Ishikawa (cell line): ENCODE measurements around the gene COQ2.

Experiments
- CEBPB ChIP-seq: IDR thresholded peaks from 2 replicates; pipeline ENCODE4 v1.6.1; 2012
- CREB1 ChIP-seq: IDR thresholded peaks from 2 replicates; pipeline ENCODE4 v1.6.1; 2012; ENCODE audit warnings: low read depth
- EGR1 ChIP-seq: IDR thresholded peaks from 2 replicates; pipeline ENCODE4 v1.6.1; 2012
- EP300 ChIP-seq: IDR thresholded peaks from 2 replicates; pipeline ENCODE4 v1.6.1; 2012; ENCODE audit warnings: borderline replicate concordance
- FOXM1 ChIP-seq: IDR thresholded peaks from 2 replicates; pipeline ENCODE4 v1.6.1; 2012; ENCODE audit warnings: low read depth, borderline replicate concordance
- NFIC ChIP-seq: IDR thresholded peaks from 2 replicates; pipeline ENCODE4 v1.6.1; 2012
- RAD21 ChIP-seq: IDR thresholded peaks from 2 replicates; pipeline ENCODE4 v1.6.1; 2012; ENCODE audit warnings: low read depth
- TAF1 ChIP-seq: IDR thresholded peaks from 2 replicates; pipeline ENCODE4 v1.6.1; 2012; ENCODE audit warnings: low read depth, mild to moderate bottlenecking
- TCF12 ChIP-seq: IDR thresholded peaks from 2 replicates; pipeline ENCODE4 v1.6.1; 2012; ENCODE audit warnings: low read depth
- TEAD4 ChIP-seq: IDR thresholded peaks from 2 replicates; pipeline ENCODE4 v1.6.1; 2012
- YY1 ChIP-seq: IDR thresholded peaks from 2 replicates; pipeline ENCODE4 v1.6.1; 2012; ENCODE audit warnings: low read depth
- ZBTB7A ChIP-seq: IDR thresholded peaks from 2 replicates; pipeline ENCODE4 v1.6.1; 2012; ENCODE audit warnings: low read depth
- TF ChIP-seq, protein P1 (sequence below): IDR thresholded peaks from 2 replicates; pipeline ENCODE4 v1.6.1; 2012
- TF ChIP-seq, protein P2 (sequence below): IDR thresholded peaks from 2 replicates; pipeline ENCODE4 v1.6.1; 2012
- TF ChIP-seq, protein P3 (sequence below): IDR thresholded peaks from 2 replicates; pipeline ENCODE4 v1.6.1; 2012; ENCODE audit warnings: low read depth, mild to moderate bottlenecking

The COQ2 gene

DNA sequence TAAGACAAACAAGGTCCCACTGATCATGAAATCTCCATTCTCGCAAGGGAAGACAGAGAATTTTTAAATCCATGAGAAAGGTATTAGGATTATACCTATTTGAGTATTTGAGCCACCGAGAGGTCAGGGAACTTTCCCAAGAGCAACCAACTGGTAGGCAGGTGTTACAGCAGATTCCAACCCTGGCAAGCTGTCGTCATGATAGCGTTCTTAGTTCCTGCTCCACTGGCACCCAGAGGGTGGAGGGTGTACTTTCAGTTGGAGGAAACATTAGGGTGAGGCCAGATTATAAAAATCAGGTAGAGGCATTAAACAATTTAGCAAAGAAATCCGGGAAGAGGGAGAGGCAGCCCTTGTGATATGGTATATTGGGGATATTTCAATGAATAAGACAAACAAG, 23.3 kb downstream of the COQ2 start:
- TF ChIP-seq NFIC (no peak), FOXM1 (no peak), ZBTB7A (no peak)

DNA sequence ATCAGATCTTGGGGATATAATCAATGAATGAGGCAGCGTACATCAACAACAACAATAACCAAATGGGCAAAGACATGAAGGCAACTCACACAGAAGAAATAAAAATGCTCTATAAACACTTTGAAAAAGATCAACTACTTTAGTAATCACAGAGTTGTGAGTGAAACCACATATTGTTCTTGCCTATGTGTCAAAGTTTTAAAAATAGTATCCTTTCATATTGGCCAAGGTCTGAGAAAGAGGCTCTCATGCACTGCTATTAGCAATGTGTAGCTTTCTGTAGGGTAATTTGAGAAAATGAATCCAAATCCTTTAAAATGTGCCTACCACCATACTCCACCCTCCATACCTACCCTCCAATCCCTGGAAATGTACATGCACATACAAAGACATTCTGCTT, 25.0 kb downstream of the COQ2 start:
- TF ChIP-seq, protein P1, sequence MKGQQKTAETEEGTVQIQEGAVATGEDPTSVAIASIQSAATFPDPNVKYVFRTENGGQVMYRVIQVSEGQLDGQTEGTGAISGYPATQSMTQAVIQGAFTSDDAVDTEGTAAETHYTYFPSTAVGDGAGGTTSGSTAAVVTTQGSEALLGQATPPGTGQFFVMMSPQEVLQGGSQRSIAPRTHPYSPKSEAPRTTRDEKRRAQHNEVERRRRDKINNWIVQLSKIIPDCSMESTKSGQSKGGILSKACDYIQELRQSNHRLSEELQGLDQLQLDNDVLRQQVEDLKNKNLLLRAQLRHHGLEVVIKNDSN = no peak
- TF ChIP-seq ZBTB7A = no peak
- no peak for TF ChIP-seq TCF12
- TF ChIP-seq NFIC = no peak
- TF ChIP-seq, protein P2, sequence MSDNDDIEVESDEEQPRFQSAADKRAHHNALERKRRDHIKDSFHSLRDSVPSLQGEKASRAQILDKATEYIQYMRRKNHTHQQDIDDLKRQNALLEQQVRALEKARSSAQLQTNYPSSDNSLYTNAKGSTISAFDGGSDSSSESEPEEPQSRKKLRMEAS = no peak
- TF ChIP-seq, protein P3, sequence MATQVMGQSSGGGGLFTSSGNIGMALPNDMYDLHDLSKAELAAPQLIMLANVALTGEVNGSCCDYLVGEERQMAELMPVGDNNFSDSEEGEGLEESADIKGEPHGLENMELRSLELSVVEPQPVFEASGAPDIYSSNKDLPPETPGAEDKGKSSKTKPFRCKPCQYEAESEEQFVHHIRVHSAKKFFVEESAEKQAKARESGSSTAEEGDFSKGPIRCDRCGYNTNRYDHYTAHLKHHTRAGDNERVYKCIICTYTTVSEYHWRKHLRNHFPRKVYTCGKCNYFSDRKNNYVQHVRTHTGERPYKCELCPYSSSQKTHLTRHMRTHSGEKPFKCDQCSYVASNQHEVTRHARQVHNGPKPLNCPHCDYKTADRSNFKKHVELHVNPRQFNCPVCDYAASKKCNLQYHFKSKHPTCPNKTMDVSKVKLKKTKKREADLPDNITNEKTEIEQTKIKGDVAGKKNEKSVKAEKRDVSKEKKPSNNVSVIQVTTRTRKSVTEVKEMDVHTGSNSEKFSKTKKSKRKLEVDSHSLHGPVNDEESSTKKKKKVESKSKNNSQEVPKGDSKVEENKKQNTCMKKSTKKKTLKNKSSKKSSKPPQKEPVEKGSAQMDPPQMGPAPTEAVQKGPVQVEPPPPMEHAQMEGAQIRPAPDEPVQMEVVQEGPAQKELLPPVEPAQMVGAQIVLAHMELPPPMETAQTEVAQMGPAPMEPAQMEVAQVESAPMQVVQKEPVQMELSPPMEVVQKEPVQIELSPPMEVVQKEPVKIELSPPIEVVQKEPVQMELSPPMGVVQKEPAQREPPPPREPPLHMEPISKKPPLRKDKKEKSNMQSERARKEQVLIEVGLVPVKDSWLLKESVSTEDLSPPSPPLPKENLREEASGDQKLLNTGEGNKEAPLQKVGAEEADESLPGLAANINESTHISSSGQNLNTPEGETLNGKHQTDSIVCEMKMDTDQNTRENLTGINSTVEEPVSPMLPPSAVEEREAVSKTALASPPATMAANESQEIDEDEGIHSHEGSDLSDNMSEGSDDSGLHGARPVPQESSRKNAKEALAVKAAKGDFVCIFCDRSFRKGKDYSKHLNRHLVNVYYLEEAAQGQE = no peak
- TF ChIP-seq FOXM1 = no peak
- TF ChIP-seq CREB1 = no peak
- TF ChIP-seq EP300 = no peak
- TF ChIP-seq CEBPB = no peak
- TF ChIP-seq EGR1 = no peak
- no peak for TF ChIP-seq TEAD4
- no peak for TF ChIP-seq TAF1

DNA sequence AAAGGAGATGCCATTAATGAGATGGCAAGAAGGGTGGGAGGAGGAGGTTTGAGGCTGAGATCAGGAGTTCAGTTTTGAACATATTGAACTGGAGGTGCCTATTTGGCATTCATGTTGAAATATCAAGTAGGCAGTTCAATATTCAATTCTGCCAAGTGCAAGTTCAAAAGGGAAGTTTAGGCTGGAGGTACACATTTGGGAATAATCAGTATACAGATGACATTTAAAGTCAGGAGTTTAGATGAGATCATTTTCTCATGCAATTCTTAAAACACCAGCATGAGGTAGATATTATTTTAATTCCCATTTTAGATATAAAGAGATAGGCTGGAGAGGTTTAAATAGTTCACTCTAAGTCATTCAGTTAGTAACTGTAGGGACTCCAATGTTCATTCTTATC, 26.1 kb downstream of the COQ2 start:
- no peak for TF ChIP-seq EP300
- TF ChIP-seq TEAD4 = no peak
- no peak for TF ChIP-seq NFIC
- TF ChIP-seq FOXM1 = no peak
- TF ChIP-seq ZBTB7A = no peak
- TF ChIP-seq YY1 = no peak
- TF ChIP-seq TCF12 = no peak
- TF ChIP-seq, protein P1 = no peak
- TF ChIP-seq EGR1 = no peak
- TF ChIP-seq, protein P3 = no peak
- no peak for TF ChIP-seq CEBPB
- TF ChIP-seq TAF1 = no peak
- no peak for TF ChIP-seq CREB1
- TF ChIP-seq, protein P2 = no peak

DNA sequence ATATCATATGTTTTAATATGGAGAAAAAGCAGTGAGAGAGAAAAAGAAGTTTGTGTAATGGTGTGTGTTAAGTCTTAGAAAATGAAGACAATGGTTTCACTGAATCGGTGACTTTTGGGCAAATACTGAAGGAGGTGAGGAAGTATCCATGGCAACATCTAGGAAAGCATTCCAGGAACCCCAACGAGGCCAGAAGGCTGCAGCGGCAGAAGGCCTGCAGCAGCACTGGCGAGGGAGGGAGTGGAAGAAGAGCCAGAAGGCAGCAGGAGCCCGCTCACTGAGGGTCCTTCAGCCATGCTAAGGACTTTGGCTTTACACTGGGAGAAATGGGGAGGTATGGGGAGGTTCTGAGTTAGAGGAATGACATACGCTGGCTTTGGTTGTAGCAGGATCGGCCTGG, 26.8 kb downstream of the COQ2 start:
- TF ChIP-seq TEAD4 (no peak), YY1 (no peak), TAF1 (no peak), ZBTB7A (no peak), CREB1 (no peak), EGR1 (no peak), RAD21 (no peak)
- TF ChIP-seq, protein P1 = no peak

DNA sequence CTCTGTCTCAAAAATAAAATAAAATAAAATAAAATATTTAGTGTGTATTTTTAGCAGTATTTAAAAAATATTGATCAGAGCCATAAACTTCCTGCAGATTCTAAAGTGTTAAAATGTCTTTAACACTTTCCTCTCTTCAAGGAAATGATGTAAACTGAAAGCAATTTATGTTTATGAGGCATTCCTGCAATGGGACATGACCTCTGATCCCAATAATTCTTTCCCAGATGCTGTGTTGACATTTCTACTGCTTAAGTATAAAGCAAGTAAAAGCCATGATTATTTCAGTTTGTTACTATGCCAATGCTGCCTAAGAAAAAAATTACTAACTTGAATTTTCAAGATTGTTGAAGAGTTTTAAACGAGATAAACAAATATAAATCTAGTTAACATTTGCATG, 29.0 kb downstream of the COQ2 start:
- TF ChIP-seq TEAD4 = peak; percentile 78
- TF ChIP-seq RAD21 = no peak

DNA sequence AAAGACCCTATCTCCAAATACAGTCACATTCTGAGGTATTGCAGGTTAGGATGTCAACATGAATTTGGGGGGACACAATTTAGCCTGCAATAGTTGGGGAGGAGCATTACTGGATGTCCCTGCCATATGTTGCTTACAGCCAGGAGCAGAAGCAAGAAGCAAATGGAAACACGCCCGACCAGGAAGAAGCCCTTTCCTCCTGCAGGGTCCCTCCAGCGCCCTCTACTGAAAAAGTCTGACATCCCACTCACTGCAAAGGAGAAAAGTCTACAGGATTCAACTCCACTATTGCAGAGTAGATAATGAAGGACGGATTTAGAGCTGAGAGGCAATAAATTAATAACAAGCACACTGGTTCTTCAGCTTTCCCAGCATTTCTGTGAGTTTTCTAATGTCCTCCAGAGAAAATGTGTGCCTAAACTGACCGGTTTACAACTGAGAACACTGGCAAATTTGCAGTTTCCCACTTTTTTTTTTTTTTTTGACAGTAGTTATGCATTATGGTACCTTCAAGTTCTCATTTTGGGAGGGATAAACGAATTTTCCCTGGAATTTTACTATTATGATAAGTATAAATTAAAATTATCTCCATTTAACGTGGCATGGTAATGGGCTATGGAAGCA, 31.7 kb downstream of the COQ2 start:
- TF ChIP-seq TAF1 (no peak), EP300 (no peak), RAD21 (peak; percentile 80)
